Prostate gland (tissue), 2 donors: ENCODE data around the gene KSR2.

Experiments used
- CTCF ChIP-seq, 4 experiments: fragments of 200-600 bp in 2 of 4; fragments of 450-650 bp in 2 of 4; sonication (generic) in 2 of 4; IDR thresholded peaks; 1 replicate in 3 of 4; 2 replicates in 1 of 4; pipeline ENCODE4 v1.5.1; 2016 to 2019; ENCODE audit warnings: antibody characterized with exemption in 4 of 4, mild to moderate bottlenecking in 2 of 4, moderate library complexity in 2 of 4
- POLR2A ChIP-seq: fragments of 450-650 bp; IDR thresholded peaks from one replicate; pipeline ENCODE4 v1.6.1; 2016; ENCODE audit warnings: antibody characterized with exemption, mild to moderate bottlenecking
- POLR2AphosphoS5 ChIP-seq: sonication (generic); formaldehyde crosslinking; IDR thresholded peaks from one replicate; pipeline ENCODE4 v1.6.1; 2017; ENCODE audit warnings: antibody characterized with exemption

GRCh38 chr12:117594481-117594880 is 374.3 kb downstream of the KSR2 start:
- TF ChIP-seq CTCF (IDR thresholded peaks at IDR 0.05) (no peak), POLR2AphosphoS5 (no peak), POLR2A (no peak)
